ENCODE measurements around the gene CBS.
"Not testable (repeated sequence)": the region's sequence is repeated elsewhere in the genome, so short reads cannot be mapped to it uniquely, and the experiment has no call there.

DNA sequence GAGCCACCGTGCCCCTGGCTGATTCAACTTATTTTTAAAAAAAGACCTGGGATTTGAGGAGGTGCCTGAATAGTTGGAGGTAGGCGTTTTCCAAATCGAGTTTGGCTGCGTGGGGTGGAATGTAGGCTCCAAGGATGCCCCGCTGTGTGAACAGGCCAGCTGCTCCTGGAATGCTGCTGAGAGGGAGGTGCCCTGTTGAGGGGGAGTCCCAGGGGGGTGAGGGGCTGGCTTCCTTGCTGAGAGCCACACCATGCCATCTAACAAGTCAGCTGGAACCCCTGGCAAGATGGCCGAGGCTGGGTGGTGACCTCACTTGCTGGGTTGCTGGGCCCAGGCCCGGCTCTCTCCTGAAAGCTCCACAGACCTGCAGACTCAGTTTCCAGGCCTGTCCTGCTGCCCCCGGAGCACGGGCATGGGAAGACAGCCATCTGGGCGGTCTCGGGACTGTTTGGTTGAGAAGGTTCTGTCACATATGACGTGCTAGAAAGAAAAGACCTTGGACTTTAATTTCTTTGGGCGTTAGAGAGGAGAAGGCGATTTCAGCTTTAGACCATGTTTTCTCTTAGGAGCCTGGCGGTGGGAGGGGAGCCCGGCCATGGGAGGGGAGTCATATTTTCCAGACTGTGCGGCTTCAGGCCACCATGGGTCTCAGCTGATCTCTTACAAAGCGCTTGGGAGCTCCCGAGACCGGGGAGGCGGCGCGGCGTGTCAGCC, 7.1 kb upstream of the CBS start:
- not testable (repeated sequence) for TF ChIP-seq CTCF, POLR2A (IDR thresholded peaks at IDR 0.05)

All from stomach (tissue), 4 donors.